ENCODE measurements around the gene DAGLB.

DNA sequence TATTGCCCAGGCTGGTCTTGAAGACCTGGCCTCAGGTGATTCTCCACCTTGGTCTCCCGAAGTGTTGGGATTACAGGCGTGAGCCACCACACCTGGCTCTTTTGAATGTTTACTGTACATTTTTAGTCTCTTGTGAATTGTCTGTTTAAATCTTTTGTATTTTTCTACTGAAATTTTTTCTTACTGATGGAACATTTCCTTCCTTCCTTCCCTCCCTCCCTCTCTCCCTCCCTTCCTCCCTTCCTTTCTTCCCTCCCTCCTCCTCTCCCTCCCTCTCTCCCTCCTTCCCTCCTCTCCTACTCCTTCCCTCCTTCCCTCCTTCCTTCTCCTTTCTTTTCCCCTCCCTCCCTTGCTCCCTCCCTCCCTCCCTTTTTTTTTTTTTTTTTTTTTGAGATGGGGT, 58.0 kb downstream of the DAGLB start:
- TF ChIP-seq EZH2 (IDR thresholded peaks at IDR 0.05) (no peak), POLR2AphosphoS5 (IDR thresholded peaks at IDR 0.05; ENCODE audit: borderline replicate concordance, low read depth, low read length) (no peak), FOXP2 (optimal IDR thresholded peaks at IDR 0.05; ENCODE audit: control extremely low read depth, extremely low read length, insufficient read depth) (no peak)

All from SK-N-MC (cell line).